ENCODE data around the gene CYP51A1. TPM values are rescaled to one million over a fixed set of nuclear protein-coding genes. Genes with fewer than 3 reads are reported as not detected.
A peak's percentile ranks its signal among the peaks of the same experiment; 100 is the strongest.
"Not testable (repeated sequence)": the region's sequence is repeated elsewhere in the genome, so short reads cannot be mapped to it uniquely, and the experiment has no call there.

CYP51A1 gene
- 10 to 100 TPM; 72.3 to 74.7 TPM for total RNA-seq

GRCh38 chr7:92134271-92135051, at the start of gene CYP51A1:
CYP51A1 (minus strand) TSS chr7:92134477; CDS start chr7:92134364, 113 bp downstream.
- peaks cover 27% of the 10 kb centered on the region for H3K36me3 Mint-ChIP-seq
- intact Hi-C loops (cut with micrococcal nuclease): loop anchor here (1.0 to 10.0 kb wide), 7 partner anchors 45 to 1050 kb away; partner anchors contain the start of genes AKAP9, ANKIB1, GATAD1 and KRIT1
- ChIA-PET CTCF (interaction anchor here (0.7 to 1.9 kb wide), 7 partner anchors 8 to 394 kb away, joined by 3 to 5 read pairs (median 3); partner anchors contain the start of genes ANKIB1, GATAD1, KRIT1 and PEX1), POLR2A (interaction anchor here (0.7 to 2.8 kb wide), 5 partner anchors 9 to 313 kb away, joined by 3 to 14 read pairs (median 4); partner anchors contain the start of genes AKAP9, ANKIB1, GATAD1 and KRIT1)
- H3K27ac Mint-ChIP-seq: peak within 1 kb of the TSS; percentile 100
- peaks cover 2% of the 10 kb centered on the region for H3K27me3 Mint-ChIP-seq
- H3K4me3 Mint-ChIP-seq: peak within 1 kb of the TSS; percentile 99
- peak; percentile 95 for DNase-seq
- H3K4me1 Mint-ChIP-seq (ENCODE audit: low read depth): peaks cover 30% of the 10 kb centered on the region
- H3K9me3 Mint-ChIP-seq: no peaks in the 10 kb centered on the region

- ChIA-PET POLR2A (interaction anchor here (0.6 to 1.0 kb wide), 2 partner anchors 15 to 271 kb away, joined by 3 to 4 read pairs; no protein-coding TSS in a partner anchor), CTCF (interaction anchor here (1.0 to 1.5 kb wide), 6 partner anchors 15 to 268 kb away, joined by 3 to 14 read pairs (median 4); partner anchors contain the start of gene GATAD1)
- peak; percentile 94 for DNase-seq
- peak within 1 kb of the TSS; percentile 67 for H3K4me3 Mint-ChIP-seq
- no peaks in the 10 kb centered on the region for H3K9me3 Mint-ChIP-seq
- no peaks in the 10 kb centered on the region for H3K36me3 Mint-ChIP-seq
- no peak within 1 kb of the TSS for H3K27ac Mint-ChIP-seq
- no peaks in the 10 kb centered on the region for H3K27me3 Mint-ChIP-seq
- H3K4me1 Mint-ChIP-seq (ENCODE audit: low read depth): peaks cover 10% of the 10 kb centered on the region
- intact Hi-C loops (cut with micrococcal nuclease): loop anchor here (1.0 to 5.0 kb wide), 5 partner anchors 45 to 283 kb away; partner anchors contain the start of genes ANKIB1, CYP51A1, GATAD1 and KRIT1
These were observed 44.9 kb upstream of the CYP51A1 start, which contains the start of gene LRRD1 for GRCh38 chr7:92178928-92179924. LRRD1 (minus strand) TSS chr7:92179142; CDS start chr7:92165202, 13,940 bp downstream.

GRCh38 chr7:92177362-92177761, 43.1 kb upstream of the CYP51A1 start:
- no peak overlapping the region for H3K4me3 Mint-ChIP-seq
- H3K36me3 Mint-ChIP-seq: no peaks in the 10 kb centered on the region
- peaks cover 4% of the 10 kb centered on the region for H3K27me3 Mint-ChIP-seq
- CTCF ChIA-PET: interaction anchor here (1.6 kb wide), 1 partner anchor 270 kb away, joined by 6 read pairs; the partner anchor contains the start of gene GATAD1
- no peak overlapping the region for H3K27ac Mint-ChIP-seq
- POLR2A ChIA-PET: no interaction called here
- intact Hi-C loops (cut with micrococcal nuclease): loop anchor here (5.0 kb wide), 1 partner anchor 285 kb away; no protein-coding TSS in a partner anchor
- H3K9me3 Mint-ChIP-seq: no peaks in the 10 kb centered on the region
- peaks cover 10% of the 10 kb centered on the region for H3K4me1 Mint-ChIP-seq (ENCODE audit: low read depth)
- DNase-seq: no peak

GRCh38 chr7:92169529-92169928, 35.3 kb upstream of the CYP51A1 start:
- H3K27me3 Mint-ChIP-seq; DNase-seq; intact Hi-C loops (cut with micrococcal nuclease); H3K27ac Mint-ChIP-seq; CTCF ChIA-PET; POLR2A ChIA-PET; H3K36me3 Mint-ChIP-seq; H3K4me3 Mint-ChIP-seq; H3K9me3 Mint-ChIP-seq; H3K4me1 Mint-ChIP-seq (ENCODE audit: low read depth): not testable (repeated sequence)

GRCh38 chr7:92161271-92161670, 27.0 kb upstream of the CYP51A1 start:
- peaks cover 6% of the 10 kb centered on the region for H3K27me3 Mint-ChIP-seq
- DNase-seq: no peak
- no peak overlapping the region for H3K4me3 Mint-ChIP-seq
- H3K9me3 Mint-ChIP-seq: no peaks in the 10 kb centered on the region
- intact Hi-C loops (cut with micrococcal nuclease): no loop called here
- H3K36me3 Mint-ChIP-seq: no peaks in the 10 kb centered on the region
- no peak overlapping the region for H3K27ac Mint-ChIP-seq
- CTCF ChIA-PET: no interaction called here
- POLR2A ChIA-PET: interaction anchor here (0.6 kb wide), 1 partner anchor 286 kb away, joined by 3 read pairs; the partner anchor contains the start of gene GATAD1
- H3K4me1 Mint-ChIP-seq (ENCODE audit: low read depth): no peaks in the 10 kb centered on the region

GRCh38 chr7:92158660-92159575, 24.6 kb upstream of the CYP51A1 start:
- Mint-ChIP-seq H3K27ac (no peak overlapping the region), H3K4me3 (no peak overlapping the region), H3K36me3 (no peaks in the 10 kb centered on the region), H3K4me1 (ENCODE audit: low read depth) (no peaks in the 10 kb centered on the region), H3K27me3 (peaks cover 6% of the 10 kb centered on the region), H3K9me3 (no peaks in the 10 kb centered on the region)
- POLR2A ChIA-PET: no interaction called here
- no peak for DNase-seq
- CTCF ChIA-PET: no interaction called here
- intact Hi-C loops (cut with micrococcal nuclease): no loop called here

- intact Hi-C loops (cut with micrococcal nuclease): no loop called here
- H3K4me3 Mint-ChIP-seq: no peak overlapping the region
- H3K27ac Mint-ChIP-seq: no peak overlapping the region
- H3K4me1 Mint-ChIP-seq (ENCODE audit: low read depth): no peaks in the 10 kb centered on the region
- DNase-seq: no peak
- H3K36me3 Mint-ChIP-seq: no peaks in the 10 kb centered on the region
- CTCF ChIA-PET: no interaction called here
- H3K9me3 Mint-ChIP-seq: no peaks in the 10 kb centered on the region
- peaks cover 6% of the 10 kb centered on the region for H3K27me3 Mint-ChIP-seq
- POLR2A ChIA-PET: no interaction called here
These were observed 22.7 kb upstream of the CYP51A1 start for GRCh38 chr7:92156990-92157389.

- no peak overlapping the region for H3K27ac Mint-ChIP-seq
- no peak overlapping the region for H3K4me3 Mint-ChIP-seq
- no peaks in the 10 kb centered on the region for H3K4me1 Mint-ChIP-seq (ENCODE audit: low read depth)
- no peak for DNase-seq
- CTCF ChIA-PET: no interaction called here
- POLR2A ChIA-PET: no interaction called here
- no peaks in the 10 kb centered on the region for H3K36me3 Mint-ChIP-seq
- peaks cover 1% of the 10 kb centered on the region for H3K27me3 Mint-ChIP-seq
- intact Hi-C loops (cut with micrococcal nuclease): no loop called here
- no peaks in the 10 kb centered on the region for H3K9me3 Mint-ChIP-seq
These were observed 20.9 kb upstream of the CYP51A1 start for GRCh38 chr7:92155108-92155739.

GRCh38 chr7:92150450-92151017, 16.3 kb upstream of the CYP51A1 start:
- ChIA-PET CTCF (interaction anchor here (1.0 kb wide), 1 partner anchor 17 kb away, joined by 3 read pairs; the partner anchor contains the start of gene CYP51A1), POLR2A (no interaction called here)
- Mint-ChIP-seq H3K36me3 (no peaks in the 10 kb centered on the region), H3K27me3 (no peaks in the 10 kb centered on the region), H3K4me3 (no peak overlapping the region), H3K27ac (no peak overlapping the region), H3K9me3 (no peaks in the 10 kb centered on the region), H3K4me1 (ENCODE audit: low read depth) (no peaks in the 10 kb centered on the region)
- intact Hi-C loops (cut with micrococcal nuclease): no loop called here
- no peak for DNase-seq

GRCh38 chr7:92149736-92150239, 15.5 kb upstream of the CYP51A1 start:
- Mint-ChIP-seq H3K4me1 (ENCODE audit: low read depth) (no peaks in the 10 kb centered on the region), H3K27me3 (no peaks in the 10 kb centered on the region), H3K4me3 (no peak overlapping the region), H3K36me3 (no peaks in the 10 kb centered on the region), H3K9me3 (no peaks in the 10 kb centered on the region), H3K27ac (no peak overlapping the region)
- intact Hi-C loops (cut with micrococcal nuclease): no loop called here
- CTCF ChIA-PET: interaction anchor here (0.5 kb wide), 1 partner anchor 57 kb away, joined by 4 read pairs; no protein-coding TSS in a partner anchor
- POLR2A ChIA-PET: no interaction called here
- no peak for DNase-seq

Measured in activated CD4-positive, alpha-beta memory T cell treated with anti-CD3 and anti-CD28 coated beads for 36 hours (primary cell).